Measurements from ENCODE around the gene MARCHF5.

DNA sequence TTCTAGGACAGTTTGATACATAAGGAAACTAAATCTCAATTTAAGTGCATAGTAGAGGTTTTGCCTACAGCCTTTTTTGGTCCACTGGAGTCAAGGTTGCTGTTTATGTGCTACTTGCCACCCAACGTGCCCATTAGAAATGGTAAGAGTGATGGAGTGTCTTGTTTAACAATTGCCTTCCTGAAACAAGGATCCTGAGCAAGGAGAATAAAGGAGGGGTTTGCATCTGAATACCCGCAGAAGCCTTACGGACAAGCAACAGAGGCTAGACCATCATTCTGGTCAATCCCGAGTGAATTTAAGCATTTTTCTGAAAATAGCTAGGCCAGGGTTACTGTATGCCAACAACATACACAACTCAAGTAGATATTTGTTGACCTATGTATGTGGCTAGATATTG, 63.6 kb downstream of the MARCHF5 start:
- TF ChIP-seq EZH2 (IDR thresholded peaks at IDR 0.05; ENCODE audit: insufficient read depth, low read length) (no peak), CTCF (IDR thresholded peaks at IDR 0.05; ENCODE audit: insufficient read depth, low read depth, low read length) (no peak)

Data from astrocyte (in vitro differentiated cells and primary cell).